Left cardiac atrium (tissue), 4 donors: ENCODE data around the gene CEMP1. TPM values are rescaled to one million over a fixed set of nuclear protein-coding genes. Genes with fewer than 3 reads are reported as not detected.
A peak's percentile ranks its signal among the peaks of the same experiment; 100 is the strongest.
"Not testable (repeated sequence)": the region's sequence is repeated elsewhere in the genome, so short reads cannot be mapped to it uniquely, and the experiment has no call there.

Experiments used
- ATAC-seq, 2 donors: fragments of 200-7000 bp; cut with Tn5 transposase; one replicate each; pipeline ENCODE4 v1.9.1; 2020; ENCODE audit warnings: mild to moderate bottlenecking in 2 of 2, moderate library complexity in 2 of 2
- DNase-seq: peaks from one replicate; pipeline ENCODE4 v3.0.0-alpha.2; 2020
- intact Hi-C, 2 donors: fragments of 100-400 bp; cut with DNase I; formaldehyde crosslinking; loops; one replicate each; pipeline versions ENCODE4 v1.14.1 to v1.15.1; 2022 to 2023
- total RNA-seq, 2 donors: library from RNA; stranded (reverse); fragmentation: NEBNext Ultra II Directional; extraction: Animal tissue kit (Norgen Biotek cat#: 25700); gene quantifications; one replicate each; pipeline ENCODE4 v1.2.1, GENCODE V29; 2021
- donor health status: DM: no; HTN: yes; CAD: no.
- donor health status: DM: no; HTN: yes; CAD: no; lungs with severe emphysema.
- donor health status: DM: yes; HTN: yes; CAD: no.
- donor health status: Dilated cardiomyopathy.

Gene CEMP1
- total RNA-seq, 2 donors from 2014 or later: not detected

- intact Hi-C loops: not testable (repeated sequence)
Measured at GRCh38 chr16:2539192-2539844, 8.1 kb upstream of the CEMP1 start.

DNA sequence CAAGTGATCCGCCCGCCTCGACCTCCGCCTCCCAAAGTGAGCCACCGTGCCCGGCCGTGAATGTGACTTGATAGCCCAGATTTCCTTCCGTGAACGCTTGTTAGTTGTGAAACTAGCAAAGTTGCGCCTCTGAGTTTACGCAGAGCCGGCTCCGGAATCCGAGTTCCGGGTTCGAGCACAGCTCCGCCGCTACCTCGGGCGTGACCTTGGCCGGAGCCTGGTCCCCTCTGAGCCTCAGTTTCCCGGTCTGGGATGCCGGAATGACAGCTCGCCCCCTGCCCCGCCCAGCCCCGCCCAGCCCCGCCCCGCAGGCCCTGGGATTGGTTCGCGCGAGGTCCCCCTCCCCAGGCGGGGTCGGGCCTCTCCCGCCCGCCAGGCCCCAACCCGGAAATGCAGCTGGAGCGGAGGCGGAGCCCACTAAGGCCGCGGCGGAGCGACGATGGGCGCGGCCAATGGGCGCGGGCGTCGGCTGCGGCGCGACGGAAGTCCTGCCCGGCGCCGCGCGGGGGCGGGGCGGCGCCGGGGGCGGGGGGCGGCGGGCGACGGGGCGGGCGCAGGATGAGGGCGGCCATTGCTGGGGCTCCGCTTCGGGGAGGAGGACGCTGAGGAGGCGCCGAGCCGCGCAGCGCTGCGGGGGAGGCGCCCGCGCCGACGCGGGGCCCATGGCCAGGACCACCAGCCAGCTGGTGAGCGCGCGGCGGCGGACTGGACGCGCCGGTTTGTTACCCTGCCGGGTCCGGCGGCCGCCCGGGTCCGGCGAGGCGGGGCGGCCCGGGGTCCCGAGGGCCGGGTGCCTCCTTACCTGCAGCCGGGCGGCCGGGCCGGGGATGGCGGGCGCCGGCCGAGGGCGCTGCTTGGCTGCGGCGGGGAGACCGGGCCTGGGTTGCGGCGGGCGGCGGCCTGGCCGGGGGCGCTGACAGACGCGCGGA lies 6.5 kb upstream of the CEMP1 start, which contains the start of gene PDPK1:
Gene PDPK1, plus strand, starts transcription at position 571 of the 929 bp plus-strand sequence. Its CDS starts 92 bp downstream, at position 663.
- intact Hi-C loops: no loop called here
- DNase-seq (peak; percentile 95), ATAC-seq (peak; percentile 93 to 95)

More at GRCh38 chr16:2539192-2539844, 8.1 kb upstream of the CEMP1 start:
- not testable (repeated sequence) for ATAC-seq, DNase-seq

- peak; percentile 44 for DNase-seq
- intact Hi-C loops: no loop called here
Measured at GRCh38 chr16:2535625-2536013, 4.4 kb upstream of the CEMP1 start.

DNA sequence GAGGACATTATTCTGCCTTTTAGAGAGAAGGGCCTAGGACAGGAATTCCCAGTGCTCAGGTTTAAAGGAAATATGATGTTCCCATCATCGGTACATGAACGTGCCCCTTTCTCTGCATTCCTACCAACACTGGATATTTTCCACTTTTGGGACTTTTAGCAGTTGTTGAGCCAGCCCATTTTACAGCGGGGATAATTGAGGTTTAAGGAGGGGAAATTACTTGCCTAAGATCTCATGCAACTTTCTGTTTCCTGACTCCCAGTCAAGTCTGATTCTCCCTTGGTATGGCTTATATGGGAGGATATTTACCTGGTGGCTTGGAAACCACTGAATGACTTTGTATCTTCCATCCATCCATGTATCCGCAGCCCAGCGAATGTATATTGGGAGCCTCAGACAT lies 3.1 kb upstream of the CEMP1 start:
- intact Hi-C loops, DNase-seq, ATAC-seq: not testable (repeated sequence)

More at GRCh38 chr16:2535625-2536013, 4.4 kb upstream of the CEMP1 start:
- no peak for ATAC-seq

- intact Hi-C loops: no loop called here
- no peak for ATAC-seq
- DNase-seq: no peak
Measured at GRCh38 chr16:2533912-2534311, 2.7 kb upstream of the CEMP1 start.

DNA sequence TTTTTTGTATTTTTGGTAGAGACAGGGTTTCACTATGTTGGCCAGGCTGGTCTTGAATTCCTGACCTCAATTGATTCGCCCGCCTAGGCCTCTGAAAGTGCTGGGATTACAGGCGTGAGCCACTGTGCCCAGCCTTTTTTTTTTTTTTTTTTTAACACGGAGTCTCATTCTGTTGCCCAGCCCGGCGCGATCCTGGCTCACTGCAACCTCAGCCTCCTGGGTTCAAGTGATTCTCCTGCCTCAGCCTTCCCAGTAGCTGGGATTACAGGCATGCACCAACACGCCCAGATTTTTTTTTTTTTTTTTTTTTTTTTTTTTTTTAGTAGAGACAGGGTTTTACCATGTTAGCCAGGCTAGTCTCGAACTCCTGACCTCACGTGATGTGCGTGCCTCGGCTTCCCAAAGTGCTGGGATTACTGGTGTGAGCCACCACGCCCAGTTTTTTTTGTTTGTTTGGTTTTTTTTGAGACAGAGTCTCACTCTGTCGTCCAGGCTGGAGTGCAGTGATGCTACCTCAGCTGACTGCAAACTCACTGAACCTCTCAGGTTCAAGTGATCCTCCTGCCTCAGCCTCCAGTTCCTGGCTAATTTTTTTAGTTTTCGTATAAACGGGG lies 2.0 kb upstream of the CEMP1 start:
- intact Hi-C loops, ATAC-seq, DNase-seq: not testable (repeated sequence)

GRCh38 chr16:2532494-2533141 lies 1.4 kb upstream of the CEMP1 start:
- DNase-seq (no peak), ATAC-seq (peak; percentile 13 to 30)
- intact Hi-C loops: no loop called here

GRCh38 chr16:2531696-2532493 lies 687 bp upstream of the CEMP1 start:
- DNase-seq (peak; percentile 100), ATAC-seq (peak; percentile 94 to 97)
- intact Hi-C loops: no loop called here

GRCh38 chr16:2530629-2531318 lies 434 bp downstream of the CEMP1 start:
- ATAC-seq (no peak), DNase-seq (peak; percentile 28)
- intact Hi-C loops: no loop called here

GRCh38 chr16:2529961-2530628 lies 1.1 kb downstream of the CEMP1 start:
- intact Hi-C loops: no loop called here
- ATAC-seq (no peak), DNase-seq (peak; percentile 21)

DNA sequence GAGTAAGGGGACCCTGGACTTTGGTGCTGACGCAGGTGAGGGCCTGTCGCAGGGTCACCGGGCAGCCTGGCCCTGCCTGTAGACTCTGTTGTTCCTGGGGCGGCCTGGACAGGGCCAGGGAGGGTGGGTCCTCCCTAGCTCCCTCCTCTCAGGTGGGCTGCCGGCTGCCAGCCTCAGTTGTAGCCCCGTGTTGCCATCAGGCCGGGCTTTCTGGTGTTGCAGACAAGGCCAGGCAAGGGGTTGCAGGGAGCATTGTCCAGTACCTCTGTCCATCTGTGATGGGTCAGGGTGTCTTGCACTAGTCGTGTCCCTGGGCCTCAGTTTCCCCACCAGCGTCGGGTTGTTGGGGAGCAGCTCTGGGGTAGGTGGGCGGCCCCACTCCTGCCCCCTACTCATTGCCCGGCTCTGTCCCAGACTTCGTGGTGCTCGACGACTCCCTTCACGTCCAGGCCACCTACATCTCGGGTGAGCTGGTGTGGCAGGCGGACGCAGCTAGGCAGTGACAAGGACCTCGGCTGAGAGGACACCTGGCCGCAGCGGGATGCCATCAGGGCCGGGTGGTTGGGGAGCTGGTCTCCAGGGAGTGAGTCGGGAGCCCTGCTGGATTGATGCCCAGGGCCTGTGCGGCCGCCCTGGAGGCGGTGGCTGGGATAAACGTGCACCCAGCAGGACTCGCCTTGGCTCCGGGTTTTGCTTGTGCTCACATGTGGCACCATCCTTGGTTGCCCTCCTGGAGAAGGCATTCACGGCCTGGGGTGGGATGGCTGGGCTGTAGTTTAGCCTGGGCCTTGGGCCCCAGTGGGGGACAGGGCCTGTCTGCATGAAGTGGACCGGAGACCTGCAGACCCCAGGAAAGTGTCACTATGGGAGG lies 1.9 kb downstream of the CEMP1 start:
- no peak for ATAC-seq
- intact Hi-C loops: no loop called here
- DNase-seq: peak; percentile 24

DNA sequence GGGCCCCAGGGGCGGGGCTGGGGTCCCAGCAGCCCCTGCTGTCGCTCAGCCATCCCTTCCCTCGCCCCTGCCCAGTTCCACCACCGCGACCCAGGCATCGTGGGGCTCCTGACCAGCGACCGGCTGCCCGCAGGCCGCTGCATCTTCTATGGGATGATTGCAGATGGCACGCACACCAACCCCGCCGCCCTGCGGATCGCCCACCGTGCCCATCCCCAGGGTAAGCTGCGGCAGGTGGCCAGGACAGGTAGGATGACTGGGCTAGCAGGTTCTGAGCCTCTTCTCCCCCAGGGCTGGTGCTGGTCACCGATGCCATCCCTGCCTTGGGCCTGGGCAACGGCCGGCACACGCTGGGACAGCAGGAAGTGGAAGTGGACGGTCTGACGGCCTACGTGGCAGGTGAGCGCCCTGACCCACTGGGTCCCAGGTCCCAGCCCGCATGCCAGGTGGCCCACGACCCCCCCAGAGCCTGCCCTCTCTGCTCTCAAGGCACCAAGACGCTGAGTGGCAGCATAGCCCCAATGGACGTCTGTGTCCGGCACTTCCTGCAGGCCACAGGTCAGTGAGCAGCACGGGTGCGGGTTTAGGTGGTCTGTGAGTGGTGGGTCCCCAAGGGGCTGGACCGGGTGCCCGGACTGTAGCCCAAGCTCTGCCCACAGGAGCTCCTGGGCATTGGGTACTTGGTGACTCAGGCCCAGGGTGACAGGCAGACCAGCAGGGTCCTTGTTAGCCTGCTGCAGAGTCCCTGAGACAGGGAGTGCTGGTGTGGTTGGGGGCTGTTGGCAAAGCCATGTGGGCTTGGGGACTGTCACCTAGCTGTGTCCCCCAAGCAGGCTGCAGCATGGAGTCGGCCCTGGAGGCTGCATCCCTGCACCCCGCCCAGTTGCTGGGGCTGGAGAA lies 2.8 kb downstream of the CEMP1 start:
- DNase-seq: peak; percentile 34
- intact Hi-C loops: no loop called here
- no peak for ATAC-seq

GRCh38 chr16:2527784-2528100 lies 3.5 kb downstream of the CEMP1 start:
- intact Hi-C loops: no loop called here
- ATAC-seq: no peak
- peak; percentile 20 for DNase-seq

GRCh38 chr16:2527071-2527783 lies 4.0 kb downstream of the CEMP1 start:
- DNase-seq (peak; percentile 10), ATAC-seq (no peak)
- intact Hi-C loops: no loop called here

DNA sequence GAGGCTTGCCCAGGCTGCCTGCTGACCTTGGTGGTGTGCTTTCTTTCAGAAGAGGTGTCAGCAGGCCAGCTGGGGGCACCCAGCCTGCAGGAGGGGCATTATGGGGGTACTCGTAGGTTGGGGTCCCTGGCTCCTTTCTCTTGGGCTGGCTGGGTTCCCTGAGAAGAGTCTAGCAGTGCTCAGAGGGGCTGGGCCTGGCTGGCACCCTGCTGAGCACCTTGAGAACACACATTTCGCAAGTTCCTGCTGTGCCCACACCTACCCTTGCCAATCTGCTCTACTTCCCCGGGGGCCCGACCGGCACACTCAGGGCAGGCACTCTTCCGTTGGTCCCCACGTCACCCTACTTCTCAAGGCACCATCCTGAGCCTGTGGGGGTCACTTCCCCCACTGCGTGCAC lies 5.1 kb downstream of the CEMP1 start:
- intact Hi-C loops: no loop called here
- ATAC-seq (no peak), DNase-seq (peak; percentile 15)
